GM18519 (cell line): ENCODE data around the gene S100PBP.
A peak's percentile ranks its signal among the peaks of the same experiment; 100 is the strongest.
"Not testable (repeated sequence)": the region's sequence is repeated elsewhere in the genome, so short reads cannot be mapped to it uniquely, and the experiment has no call there.

Experiments
- ATAC-seq: cut with Tn5 transposase; IDR thresholded peaks from one replicate; pipeline ENCODE4 v1.9.1; 2021; ENCODE audit warnings: mild to moderate bottlenecking, moderate library complexity; ENCODE audit not compliant: unreplicated experiment, low FRiP score

The S100PBP gene

DNA sequence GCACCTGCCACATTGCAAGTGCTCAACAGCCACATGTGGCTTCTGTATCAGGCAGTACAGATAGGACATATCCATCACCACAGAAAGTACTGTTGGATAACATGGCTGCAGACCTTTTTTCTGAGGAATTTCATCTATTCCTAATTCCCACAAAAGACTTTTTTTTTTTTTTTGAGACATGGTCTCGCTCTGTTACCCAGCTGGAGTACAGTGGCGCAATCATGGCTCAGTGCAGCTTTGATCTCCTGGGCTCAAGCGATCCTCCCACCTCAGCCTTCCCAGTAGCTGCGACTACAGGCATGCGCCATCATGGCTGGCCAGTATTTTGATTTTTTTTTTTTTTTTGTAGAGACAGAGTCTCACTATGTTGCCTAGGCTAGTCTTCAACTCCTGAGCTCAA, 33.6 kb upstream of the S100PBP start:
- ATAC-seq, result no peak

DNA sequence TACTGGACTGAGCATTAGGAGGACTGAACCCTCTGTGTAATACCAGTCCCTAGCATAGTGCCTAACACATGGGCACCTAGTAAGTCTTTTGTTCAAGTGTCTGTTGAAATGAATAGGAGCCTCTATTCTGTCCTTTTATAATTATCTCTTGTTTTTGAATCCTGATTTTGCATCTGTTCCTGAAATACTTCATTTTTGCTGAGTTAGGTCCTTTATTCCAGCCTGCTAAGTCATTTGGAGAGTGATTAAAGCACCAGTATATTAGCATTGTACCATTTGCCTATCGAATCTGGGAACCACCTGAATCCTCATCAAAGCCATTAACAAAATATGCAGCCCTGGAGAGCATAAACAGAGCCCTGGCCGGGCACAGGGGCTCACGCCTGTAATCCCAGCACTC, 32.6 kb upstream of the S100PBP start:
- no peak for ATAC-seq

DNA sequence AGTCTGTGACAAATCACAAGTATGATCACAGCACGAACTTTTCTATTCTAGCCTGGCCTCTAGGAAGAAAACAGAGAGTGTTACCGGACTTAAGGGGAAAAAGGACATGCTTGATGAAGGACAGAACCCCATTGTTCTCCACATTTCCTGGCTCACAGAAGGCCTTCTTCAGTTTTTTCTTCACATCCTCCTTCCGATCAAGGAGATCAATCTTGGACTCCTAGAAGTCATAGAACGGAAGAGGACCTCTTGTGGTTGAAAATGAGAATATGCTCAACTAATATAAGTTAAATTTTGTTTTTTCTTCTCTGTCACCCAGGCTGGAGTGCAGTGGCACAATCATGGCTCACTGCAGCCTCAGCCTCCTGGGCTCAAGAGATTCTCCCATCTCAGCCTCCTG, 30.6 kb upstream of the S100PBP start:
- ATAC-seq, result no peak

GRCh38 chr1:32789356-32789755, 28.1 kb upstream of the S100PBP start:
- not testable (repeated sequence) for ATAC-seq

DNA sequence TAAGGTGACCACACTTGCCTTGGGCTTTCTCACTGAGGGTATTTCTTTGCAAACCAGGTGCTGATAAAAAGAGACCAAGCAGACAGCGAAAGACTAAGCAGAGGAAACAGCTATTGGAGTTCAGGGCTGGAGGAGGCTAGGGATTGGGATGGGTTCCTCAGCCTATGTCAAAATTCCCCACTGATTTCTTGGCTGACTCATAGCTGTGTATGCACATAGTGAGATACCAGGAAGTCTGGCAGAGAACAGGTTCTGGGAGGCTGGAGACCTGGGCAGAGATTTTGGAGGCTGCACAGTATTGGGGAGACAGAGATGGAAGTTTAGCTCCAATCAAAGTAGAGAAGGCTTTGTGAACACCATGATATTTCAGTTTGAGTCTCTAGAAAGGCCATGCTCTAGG, 25.6 kb upstream of the S100PBP start:
- no peak for ATAC-seq

GRCh38 chr1:32795763-32796162, 21.7 kb upstream of the S100PBP start:
- ATAC-seq, result not testable (repeated sequence)

DNA sequence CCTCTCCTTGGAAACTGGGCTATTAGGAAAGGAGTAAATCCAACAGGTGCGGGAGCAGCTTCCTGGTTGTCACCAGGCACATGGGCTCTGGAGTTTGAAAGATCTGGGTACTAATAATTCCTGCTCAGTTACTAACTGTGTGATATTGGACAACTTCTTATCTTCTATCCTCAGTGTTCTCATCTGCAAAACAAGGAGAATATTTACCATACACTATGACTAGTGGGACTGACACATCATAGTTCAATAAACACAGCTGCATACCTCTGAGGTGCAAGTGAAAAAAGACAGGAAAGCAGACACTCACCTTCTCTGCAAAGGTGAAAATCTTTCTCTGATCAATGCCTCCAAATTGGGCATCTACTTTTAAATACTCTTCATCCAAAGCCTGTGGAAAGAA, 20.0 kb upstream of the S100PBP start:
- ATAC-seq, result no peak

DNA sequence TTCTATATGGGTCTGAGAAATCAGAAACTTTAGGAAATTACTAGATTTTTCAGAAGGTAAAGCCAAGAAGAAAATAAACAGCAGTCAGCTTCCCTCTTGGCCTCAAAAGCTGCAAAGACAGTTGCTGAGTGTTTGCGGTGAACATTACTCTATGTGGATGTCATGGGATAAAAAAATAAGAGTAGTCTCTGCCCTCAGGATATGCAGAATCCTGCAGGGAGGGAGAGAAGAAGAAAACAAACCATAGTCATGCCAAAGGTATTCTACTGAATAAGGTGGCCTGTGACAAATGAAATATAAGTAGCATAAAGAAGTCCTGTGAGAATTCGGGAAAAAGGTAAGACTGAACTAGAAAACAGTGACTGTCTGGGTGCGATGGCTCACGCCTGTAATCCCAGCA, 19.3 kb upstream of the S100PBP start:
- ATAC-seq, result no peak

DNA sequence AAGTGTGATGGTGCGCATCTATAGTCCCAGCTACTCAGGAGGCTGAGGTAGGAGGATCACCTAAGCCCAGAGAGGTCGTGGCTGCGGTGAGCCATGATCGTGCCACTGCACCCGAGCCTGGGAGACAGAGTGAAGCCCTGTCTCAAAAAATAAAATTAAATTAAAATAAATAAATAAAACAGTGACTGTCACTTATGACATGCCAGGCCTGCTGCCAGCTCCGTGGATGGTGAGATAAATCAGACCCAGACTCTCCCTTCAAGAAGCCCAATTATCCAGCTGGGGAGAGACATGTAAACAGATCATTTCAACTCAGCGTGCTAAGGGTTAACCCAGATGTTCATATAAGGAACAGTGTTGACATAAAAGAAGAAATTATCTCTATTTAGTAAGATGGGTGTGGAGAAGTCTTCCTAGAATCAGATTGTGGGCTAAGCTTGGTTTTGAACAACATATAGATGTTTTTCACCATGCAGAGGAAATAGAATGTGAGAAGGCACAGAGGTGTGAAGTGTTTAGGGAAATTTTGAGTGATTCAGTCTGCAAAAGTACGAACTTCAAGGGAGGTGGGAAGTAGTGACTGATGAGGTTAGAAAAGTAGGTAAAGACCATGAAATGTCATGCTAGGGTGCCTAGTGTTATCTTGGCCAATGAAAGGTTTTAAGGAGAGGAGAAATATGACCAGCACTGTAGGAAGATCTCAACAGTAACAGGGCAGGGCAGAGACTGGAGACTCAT, 18.6 kb upstream of the S100PBP start:
- ATAC-seq, result no peak

- no peak for ATAC-seq
These were observed 16.2 kb upstream of the S100PBP start for GRCh38 chr1:32801096-32801715.

DNA sequence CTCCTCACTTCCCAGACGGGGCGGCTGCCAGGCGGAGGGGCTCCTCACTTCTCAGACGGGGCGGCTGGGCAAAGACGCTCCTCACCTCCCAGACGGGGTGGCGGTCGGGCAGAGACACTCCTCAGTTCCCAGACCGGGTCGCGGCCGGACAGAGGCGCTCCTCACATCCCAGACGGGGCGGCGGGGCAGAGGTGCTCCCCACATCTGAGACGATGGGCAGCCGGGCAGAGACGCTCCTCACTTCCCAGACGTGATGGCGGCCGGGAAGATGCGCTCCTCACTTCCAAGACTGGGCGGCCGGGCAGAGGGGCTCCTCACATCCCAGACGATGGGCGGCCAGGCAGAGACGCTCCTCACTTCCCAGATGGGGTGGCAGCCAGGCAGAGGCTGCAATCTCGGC, 13.0 kb upstream of the S100PBP start:
- not testable (repeated sequence) for ATAC-seq

GRCh38 chr1:32806290-32806689, 11.2 kb upstream of the S100PBP start:
- ATAC-seq, result no peak

GRCh38 chr1:32806910-32807523, 10.4 kb upstream of the S100PBP start:
- no peak for ATAC-seq

GRCh38 chr1:32808580-32808979, 8.9 kb upstream of the S100PBP start:
- no peak for ATAC-seq

GRCh38 chr1:32810358-32810757, 7.1 kb upstream of the S100PBP start:
- ATAC-seq, result no peak

DNA sequence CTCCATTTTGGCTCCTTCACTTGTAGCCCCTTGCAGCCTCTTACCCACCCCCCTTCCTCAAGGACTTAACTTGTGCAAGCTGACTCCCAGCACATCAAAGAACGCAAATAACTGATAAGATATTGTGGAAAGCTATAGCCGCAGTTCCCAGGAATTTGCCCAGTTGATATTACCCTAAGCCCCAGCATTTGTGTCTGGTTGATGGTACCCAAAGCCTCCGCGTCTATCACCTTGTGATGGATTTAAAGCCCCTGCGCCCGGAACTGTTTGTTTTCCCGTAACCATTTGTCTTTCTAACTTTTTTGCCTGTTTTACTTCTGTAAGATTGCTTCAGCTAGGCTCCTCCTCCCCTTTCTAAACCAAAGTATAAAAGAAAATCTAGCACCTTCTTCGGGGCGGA, 6.2 kb upstream of the S100PBP start:
- no peak for ATAC-seq

DNA sequence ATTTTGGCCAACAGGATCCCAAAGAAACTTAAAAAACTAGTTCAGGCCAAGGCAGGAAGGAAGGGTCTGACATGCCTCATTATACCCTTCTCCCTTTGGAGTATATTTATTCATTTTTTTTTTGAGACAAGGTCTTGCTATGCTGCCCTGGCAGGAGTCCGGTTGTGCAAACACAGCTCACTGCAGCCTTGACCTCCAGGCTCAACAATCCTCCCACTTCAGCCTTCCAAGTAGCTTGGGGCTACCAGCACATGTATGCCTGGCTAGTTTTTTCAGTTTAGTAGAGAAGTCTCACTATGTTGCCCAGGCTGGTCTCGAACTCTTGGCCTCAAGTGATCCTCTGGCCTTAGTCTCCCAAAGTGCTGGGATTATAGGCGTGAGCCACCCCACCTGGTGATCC, 5.5 kb upstream of the S100PBP start:
- ATAC-seq, result no peak

DNA sequence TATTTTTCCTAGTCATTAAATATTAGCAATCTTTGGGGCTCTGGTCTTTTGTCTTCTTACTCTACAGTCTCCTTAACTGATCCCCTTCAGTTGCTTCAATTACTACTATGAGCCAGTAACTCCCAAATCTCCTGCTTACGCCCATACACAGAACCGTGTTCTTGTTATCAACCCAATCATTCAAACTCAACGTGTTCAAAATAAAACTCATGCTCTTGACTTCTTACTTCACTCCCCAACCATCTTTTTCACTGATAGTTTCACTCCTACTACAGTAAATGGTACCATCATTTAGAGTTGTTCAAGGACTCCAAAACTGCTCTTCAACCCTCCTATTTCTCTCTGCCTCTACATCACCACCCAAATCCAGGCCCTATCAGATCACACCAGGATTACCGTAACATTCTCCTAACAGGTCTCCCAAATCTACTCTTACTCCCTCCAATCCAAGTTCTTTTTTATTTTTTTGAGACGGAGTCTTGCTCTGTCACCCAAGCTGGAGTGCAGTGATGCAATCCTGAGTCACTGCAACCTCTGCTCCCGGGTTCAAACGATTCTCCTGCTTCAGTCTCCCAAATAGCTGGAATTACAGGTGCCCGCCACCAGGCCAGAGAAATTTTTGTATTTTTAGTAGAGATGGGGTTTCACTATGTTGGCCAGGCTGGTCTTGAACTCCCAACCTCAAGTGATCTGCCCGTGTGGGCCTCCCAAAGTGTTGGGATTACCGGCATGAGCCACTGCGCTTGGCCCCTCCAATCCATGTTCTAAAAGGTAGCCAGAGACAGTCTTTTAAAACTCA, 3.3 kb upstream of the S100PBP start:
- ATAC-seq, result no peak

- ATAC-seq, result no peak
These were observed 736 bp upstream of the S100PBP start for GRCh38 chr1:32816676-32817158.

- ATAC-seq, result peak; percentile 1
These were observed 648 bp downstream of the S100PBP start for GRCh38 chr1:32817815-32818786.
